ENCODE measurements around the gene PROSER2.
A peak's percentile ranks its signal among the peaks of the same experiment; 100 is the strongest.

The PROSER2 gene

GRCh38 chr10:11823122-11823988 lies at the start of gene PROSER2:
Gene PROSER2 (plus strand): TSS chr10:11823356. CDS start chr10:11852078, 28,722 bp downstream.
- peak; percentile 61 for DNase-seq

DNA sequence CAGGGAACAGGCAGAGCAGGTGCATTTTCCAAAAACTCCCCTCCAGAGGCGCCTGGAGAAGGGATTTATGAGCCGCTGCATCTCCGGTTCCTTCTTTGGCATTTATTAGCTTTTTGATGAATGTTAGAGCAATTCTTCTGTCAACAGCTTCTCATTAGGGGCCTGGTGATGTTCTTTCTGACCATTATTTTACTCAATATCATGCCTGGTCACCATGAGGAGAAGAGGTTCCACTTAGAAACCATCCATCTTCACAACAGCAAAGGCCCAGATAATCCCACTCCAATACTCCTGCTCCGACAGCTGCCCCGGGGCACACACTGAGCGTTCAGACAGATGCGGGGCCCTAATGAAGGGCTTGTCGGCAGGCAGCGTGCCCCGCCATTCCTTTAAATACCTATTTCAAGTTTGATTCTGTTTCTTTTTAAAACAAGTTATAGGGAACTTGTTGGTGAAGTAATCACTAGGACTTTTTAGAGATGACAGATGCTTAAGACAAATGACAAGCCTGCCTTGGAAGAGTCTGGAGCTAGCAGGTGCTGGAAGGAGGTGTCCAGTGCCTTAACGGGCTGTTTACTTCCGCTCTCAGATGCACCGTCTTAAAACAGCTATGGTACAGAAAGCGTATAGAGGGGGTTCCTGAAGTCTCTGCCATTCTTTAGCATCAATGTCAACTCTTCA lies 49.3 kb upstream of the PROSER2 start:
- DNase-seq = no peak

DNA sequence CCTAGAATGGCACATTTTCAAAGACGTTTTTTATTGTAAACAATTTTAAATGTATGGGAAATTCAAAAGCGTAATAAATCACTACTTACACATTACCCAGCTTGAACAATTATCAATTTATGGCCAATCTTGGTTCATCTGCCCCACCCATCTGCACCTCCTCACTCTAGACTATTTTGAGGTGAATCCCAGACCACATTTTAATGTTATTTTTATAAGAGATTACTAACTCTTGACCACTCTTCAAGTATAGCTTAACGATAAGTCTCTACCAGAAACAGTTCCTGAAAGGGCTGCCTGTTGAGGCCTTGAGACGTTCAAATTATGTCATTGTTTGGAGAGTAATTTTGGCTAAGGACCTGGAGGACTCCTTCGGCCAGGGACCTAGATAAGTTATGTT lies 47.7 kb upstream of the PROSER2 start:
- DNase-seq = no peak

DNA sequence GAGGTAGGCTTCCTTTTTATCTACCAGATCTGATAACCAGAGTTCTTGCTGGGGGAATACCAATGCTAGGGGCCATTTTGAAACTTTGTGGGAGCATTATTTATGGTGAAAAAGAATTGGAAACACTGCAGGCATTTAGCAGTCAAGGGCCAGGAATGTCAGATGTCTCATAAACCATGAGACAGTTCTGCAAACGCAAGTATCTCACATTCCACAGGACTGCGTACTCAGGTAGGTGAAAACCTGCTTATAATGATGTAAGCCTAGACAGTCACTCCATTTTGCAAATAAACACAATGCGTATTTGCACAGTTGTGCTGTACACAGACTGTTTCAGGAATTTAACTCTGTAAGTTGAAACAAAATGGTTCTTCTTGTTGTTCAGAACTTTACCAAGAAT lies 47.1 kb upstream of the PROSER2 start:
- no peak for DNase-seq

GRCh38 chr10:11781114-11781513 lies 42.0 kb upstream of the PROSER2 start:
- DNase-seq = no peak

DNA sequence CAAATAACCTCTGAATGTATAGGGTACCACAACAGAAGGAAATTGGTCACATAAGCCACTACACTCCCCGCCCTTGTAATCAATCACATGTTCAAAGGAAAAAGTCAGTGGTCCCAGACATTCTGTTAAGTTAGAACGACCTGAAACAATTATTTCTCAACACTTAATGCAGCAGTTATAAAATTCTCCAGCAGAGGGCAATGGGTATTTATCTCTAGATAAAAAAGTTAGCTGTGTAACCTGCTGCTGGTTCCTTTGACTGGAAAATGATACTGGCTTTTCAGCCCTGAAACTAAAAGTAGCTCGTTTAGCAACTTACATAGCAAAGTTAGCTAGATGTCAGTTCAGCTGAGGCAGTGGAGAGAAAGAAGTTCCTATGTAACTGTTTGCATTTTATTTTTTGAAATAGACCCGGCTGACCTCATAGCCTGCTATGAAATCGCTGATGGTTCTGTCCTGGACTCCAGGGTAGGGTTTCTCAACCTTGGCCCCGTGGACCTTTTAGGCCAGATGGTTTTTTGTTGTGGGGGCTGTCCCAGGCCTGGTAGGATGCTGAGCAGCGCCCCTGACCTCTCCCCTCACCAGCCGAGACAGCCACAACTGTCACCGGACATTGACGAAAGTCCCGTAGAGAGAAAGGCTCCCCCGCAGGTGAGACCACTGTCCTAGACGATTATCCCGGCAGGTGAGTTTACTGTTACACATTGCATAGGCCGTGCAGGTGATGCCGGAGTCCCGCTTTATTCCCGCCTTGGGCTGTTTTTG lies 40.2 kb upstream of the PROSER2 start:
- peak; percentile 44 for DNase-seq

DNA sequence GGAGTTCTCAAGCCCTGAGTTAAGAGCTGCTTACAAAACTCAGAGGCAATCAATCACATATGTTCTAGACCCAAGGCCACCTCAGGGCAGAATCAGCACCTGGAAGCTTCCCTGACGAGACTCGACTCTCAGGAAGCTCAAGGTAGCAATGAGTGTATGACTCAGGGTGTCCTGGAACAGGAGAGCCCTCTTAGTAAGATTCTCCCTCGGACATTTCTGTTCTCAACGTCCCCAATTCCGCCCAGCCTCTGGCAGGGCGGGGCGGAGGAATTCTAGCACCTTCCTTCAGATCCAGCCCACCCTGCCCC lies 39.6 kb upstream of the PROSER2 start:
- DNase-seq = no peak

DNA sequence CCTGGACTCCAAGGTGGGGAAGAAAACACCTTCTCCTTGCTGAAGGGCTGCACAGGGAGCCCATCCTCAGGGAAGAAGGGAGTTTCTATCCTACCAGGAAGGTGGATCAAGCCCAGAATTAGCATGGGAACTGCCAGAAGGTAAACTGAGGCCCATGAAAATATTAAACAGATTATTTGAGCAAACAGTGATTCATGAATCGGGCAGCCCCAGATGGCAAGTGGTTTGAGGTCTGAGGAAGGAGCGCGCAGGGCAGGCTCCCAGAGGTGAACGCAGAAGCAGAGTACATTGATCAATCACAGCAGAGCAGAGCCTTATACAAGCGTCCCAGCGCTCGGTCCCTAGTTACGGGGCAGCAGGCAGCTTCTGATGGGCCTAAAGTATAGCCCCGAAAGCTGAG lies 35.8 kb upstream of the PROSER2 start:
- no peak for DNase-seq

DNA sequence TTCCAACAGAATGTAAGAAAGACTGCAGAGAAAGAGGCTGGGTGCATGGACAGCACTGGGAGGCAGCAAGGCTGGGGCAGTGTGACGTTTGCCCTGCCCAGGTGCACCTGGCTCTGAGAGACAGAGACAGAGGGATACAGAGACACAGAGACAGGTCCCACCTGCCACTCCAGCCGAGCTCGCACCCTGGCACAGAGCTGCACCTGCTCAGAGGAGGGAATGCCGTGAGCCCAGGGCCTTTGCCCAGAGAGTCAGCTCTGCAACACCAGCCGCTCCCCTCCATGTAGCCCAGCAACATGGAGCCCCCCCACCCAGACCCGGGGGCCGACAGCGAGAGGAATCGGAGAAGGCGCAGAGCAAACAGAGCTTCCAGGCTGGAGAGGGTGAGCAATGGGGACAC lies 35.3 kb upstream of the PROSER2 start:
- no peak for DNase-seq

DNA sequence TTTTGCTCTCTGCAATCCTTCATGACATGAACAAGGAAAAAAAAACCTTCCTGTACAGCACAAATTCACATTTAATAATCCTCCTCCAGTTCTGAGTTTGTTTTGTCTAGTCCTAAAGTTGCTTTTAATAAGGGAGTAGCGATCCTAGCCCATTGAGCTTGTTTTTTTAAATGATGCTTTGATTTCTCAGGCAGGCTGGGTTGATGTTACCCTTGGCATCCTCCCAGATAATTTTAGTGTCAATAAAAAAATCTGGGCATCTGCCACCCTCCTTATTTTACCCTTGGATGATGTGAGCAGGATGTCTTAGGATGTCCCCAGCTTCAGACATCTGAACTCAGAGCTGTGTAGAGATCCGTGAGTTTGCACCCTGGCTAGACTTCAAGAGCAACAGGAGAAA lies 33.9 kb upstream of the PROSER2 start:
- DNase-seq = no peak

DNA sequence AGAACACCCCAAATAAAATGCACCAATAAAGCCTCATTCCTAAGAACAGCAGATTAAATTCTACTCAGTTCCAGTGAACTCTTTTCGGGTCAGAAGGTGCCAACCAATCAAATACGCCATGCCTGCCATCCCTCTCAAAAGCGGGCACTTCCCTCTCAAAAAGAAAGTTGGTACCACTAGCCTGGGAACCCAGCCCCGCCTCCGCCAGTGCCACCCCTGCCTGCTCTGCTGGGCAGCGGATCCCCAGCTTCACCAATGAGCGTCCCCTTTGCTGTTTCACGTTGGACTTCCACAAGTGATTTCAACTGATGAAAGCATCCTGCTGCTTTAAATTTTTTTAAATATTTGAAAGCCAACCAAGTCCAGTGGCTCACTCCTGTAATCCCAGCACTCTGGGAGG lies 33.2 kb upstream of the PROSER2 start:
- DNase-seq = no peak

DNA sequence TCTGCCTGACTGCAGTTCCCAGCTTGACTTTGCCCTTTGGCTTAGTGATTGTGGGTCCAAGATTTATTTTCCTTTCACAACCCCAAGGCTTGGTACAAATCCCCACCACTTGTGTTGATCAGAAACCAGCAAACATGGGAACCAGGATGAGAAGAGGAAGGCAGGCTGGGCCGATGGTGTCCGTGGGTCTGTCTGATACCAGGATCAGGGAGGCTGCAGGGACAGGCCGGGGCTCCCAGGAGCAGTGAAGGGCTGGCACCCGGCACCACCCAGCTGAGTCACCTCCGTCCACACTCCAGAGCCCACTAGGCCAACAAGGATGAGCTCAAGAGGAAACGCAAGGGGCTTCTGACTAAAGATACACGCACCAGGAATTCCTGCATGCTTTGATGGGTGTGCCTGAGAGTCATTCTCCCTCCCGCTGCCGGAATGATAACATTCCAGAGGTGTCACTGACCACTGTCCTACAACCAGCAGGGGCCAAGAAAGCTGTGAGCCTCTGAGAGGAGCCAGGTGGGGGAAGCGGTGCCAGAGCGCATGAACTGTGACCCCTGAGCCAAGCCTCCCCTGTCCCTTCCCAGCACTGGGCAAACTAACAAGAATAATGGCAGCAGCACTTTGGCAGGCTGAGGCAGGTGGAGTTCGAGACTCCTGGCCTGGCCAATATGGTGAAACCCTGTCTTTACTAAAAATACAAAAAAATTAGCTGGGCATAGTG lies 29.2 kb upstream of the PROSER2 start:
- DNase-seq = peak; percentile 45

DNA sequence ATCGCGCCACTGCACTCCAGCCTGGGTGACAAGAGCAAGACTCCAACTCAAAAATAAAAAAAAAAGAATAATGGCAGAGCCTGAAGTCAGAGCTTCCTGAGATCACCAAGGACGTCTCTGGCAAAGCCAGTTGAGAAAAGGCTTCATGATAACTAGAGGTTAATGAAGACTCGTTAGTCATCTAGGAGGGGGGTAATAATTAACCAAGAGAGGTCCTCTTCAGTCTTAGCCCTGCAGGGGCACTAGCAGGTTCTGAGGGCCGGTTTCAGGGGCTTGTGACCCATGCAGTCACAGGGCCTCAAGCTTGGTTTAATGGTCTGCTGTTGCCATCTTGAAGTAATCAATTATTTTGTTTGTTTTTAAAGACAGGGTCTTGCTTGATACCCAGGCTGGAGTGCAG lies 28.6 kb upstream of the PROSER2 start:
- no peak for DNase-seq

DNA sequence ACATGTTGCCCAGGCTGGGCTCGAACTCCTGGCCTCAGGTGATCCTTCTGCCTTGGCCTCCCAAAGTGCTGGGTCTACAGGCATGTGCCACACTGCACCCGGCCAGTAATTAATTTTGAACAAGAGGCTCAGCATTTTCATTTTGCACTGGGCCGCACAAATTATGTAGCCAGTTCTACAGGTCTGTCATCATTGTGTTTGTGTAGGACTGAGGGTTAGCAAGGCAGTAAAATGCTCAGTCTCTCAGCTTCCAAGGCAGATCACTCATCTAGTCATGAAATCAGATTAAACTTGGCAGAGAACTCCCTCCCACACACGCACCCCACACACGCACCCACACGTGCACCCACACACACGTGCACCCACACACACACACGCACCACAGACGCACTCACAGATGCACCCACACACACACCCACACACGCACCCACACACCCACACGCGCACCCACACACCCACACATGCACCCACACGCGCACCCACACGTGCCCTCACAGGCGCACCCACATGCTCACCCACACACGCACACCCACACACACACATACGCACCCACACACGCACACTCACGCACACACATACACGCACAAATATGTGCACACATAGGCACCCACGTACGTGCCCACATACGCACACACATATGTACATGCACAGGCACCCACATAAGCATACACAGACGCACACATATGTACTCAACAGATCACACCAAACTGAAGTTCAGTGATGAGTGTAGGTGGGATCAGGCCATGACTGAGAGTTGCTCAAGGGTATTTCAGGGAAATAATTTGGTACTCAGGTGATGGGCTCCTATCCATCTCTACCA lies 27.8 kb upstream of the PROSER2 start:
- DNase-seq = no peak

DNA sequence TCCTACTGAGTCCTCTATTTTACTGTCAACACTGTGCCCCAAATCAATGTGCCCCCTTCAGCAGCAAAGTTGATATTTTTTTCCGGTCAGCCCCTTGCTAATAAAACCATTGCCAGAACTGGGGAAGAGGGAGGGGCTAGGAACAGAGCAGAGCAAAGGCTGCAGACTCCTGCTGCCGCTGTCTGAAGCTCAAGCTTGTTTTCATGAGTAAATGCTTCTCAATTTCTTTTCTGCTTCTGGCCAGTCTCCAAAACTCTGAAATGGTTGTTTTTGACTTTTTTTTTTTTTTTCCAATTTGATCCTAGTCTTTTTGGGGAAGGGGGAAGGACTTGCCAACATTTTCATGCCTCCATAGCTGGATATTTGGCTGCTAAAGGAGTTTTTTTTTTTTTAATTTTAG lies 26.7 kb upstream of the PROSER2 start:
- DNase-seq = no peak

GRCh38 chr10:11797281-11797680 lies 25.9 kb upstream of the PROSER2 start:
- DNase-seq = no peak

- DNase-seq = no peak
These were observed 25.1 kb upstream of the PROSER2 start for GRCh38 chr10:11797847-11798633.

DNA sequence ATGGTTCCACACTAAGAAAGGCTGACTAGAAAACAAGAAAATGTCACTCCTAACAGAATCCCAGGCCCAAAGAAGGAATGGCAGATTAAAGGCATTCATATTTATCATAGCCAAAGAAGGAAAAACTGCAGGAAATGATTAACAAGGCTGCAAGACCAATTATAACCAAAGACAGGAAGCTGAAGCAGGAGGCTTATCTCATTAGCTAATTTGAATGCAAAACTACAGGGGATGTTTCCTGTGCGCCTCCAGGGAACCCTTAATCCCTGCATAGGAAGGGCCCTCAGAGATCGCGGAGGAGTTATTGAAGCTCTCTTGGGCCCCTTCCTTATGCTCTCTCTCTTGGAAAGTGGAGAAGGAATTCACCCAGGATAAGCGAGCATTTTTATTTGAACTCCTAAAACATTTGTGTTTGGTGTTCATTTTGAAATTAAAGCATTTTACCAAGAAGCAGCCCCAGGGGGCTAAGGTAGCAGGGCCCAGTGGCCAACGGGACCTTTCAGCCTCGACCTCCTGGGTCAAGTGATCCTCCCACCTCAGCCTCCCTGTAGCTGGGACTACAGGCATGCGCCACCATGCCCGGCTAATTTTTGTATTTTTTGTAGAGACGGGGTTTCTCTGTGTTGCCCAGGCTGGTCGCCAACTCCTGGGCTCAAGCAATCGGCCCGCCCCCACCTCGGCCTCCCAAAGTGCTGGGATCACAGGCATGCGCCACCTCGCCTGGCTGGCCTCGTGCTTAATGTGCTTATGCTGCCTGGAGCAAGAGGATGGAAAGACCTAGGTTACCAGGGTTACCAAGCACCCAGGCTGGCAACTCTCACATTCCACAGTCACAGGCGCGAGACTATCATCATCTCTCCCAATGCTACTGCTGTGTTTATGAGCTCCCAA lies 24.1 kb upstream of the PROSER2 start:
- no peak for DNase-seq

DNA sequence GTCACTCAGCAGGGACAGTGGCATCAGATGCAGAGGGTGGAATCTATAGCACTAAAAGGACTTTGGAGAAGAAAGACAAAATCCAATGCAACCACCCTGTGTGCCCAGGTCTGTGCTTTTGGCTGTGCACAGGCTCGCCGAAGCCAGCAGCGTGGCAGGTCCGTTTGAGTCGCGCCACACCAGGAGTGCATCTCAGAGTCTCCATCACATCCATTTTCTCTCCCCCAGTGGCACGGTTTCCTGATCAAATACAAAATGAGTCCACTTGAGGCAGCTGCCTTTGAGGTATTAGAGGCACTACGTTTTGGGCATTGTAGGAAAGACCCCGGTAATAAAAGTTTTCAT lies 23.4 kb upstream of the PROSER2 start:
- DNase-seq = no peak

DNA sequence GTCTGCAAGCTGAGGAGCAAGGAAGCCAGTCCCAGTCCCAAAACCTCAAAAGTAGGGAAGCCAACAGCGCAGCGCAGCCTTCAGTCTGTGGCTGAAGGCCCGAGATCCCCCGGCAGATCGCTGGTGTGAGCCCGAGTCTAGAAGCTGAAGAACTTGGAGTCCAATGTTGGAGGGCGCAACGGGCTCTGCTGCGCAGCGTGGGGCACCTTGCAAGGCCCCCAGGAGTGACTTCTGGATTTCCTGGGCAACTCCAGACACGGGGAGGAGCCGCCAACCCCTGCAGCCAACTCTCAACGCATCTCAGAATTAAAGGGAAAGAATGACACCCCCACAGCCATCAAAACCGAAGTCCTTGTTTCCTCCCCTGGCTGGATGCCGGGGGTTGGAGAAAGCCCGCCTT lies 18.8 kb upstream of the PROSER2 start:
- DNase-seq = no peak

DNA sequence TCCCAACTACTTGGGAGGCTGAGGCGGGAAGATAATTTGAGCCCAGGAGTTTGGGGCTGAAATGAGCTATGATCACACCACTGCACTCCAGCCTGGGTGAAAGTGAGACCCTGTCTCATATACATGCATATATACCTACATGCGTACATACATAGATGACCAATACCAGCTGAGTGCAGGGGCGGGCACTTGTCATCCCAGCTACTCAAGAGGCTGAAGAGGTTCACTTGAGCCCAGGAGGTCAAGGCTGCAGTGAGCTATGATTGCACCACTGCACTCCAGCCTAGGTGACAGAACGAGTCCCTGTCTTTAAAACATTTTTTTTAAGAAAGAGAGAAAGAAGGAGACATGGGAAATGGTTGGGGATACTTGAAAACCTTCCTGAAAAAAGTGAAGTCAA lies 17.4 kb upstream of the PROSER2 start:
- no peak for DNase-seq

All from fibroblast of skin of right biceps (primary cell).